ENCODE results near the gene BFAR. TPM values are rescaled to one million over a fixed set of nuclear protein-coding genes. Genes with fewer than 3 reads are reported as not detected.
A peak's percentile ranks its signal among the peaks of the same experiment; 100 is the strongest.
"Not testable (repeated sequence)": the region's sequence is repeated elsewhere in the genome, so short reads cannot be mapped to it uniquely, and the experiment has no call there.

The BFAR gene
- total RNA-seq, 1 donor from 2014 or later = 53.3 TPM

GRCh38 chr16:14685870-14686793 is 53.4 kb downstream of the BFAR start:
- DNase-seq (ENCODE audit: low spot score) = peak; percentile 18

GRCh38 chr16:14694129-14694528 is 61.4 kb downstream of the BFAR start, which contains the start of gene PLA2G10:
Gene PLA2G10, minus strand, starts transcription at chr16:14694308. Its CDS starts 79 bp downstream, at chr16:14694229.
- not testable (repeated sequence) for DNase-seq (ENCODE audit: low spot score)

- DNase-seq (ENCODE audit: low spot score) = not testable (repeated sequence)
Observed at GRCh38 chr16:14701859-14702258, 69.1 kb downstream of the BFAR start.

- not testable (repeated sequence) for DNase-seq (ENCODE audit: low spot score)
Observed at GRCh38 chr16:14702672-14703071, 69.9 kb downstream of the BFAR start.

- DNase-seq (ENCODE audit: low spot score) = not testable (repeated sequence)
Observed at GRCh38 chr16:14703156-14704011, 70.6 kb downstream of the BFAR start, which contains the start of gene NPIPA3. Gene NPIPA3, plus strand, starts transcription at chr16:14703411. Its CDS starts 5,533 bp downstream, at chr16:14708944.

Other genes with a start within 250 kb of the BFAR start
- 23.3 TPM for gene PARN, start 2.7 kb upstream of the BFAR start, total RNA-seq
- not detected for gene PLA2G10, start 61.4 kb downstream of the BFAR start, total RNA-seq
- 4.1 TPM for gene NPIPA3, start 70.5 kb downstream of the BFAR start, total RNA-seq
- 7.4 TPM for gene NPIPA2, start 109.6 kb downstream of the BFAR start, total RNA-seq
- gene NOMO1, start 200.8 kb downstream of the BFAR start, total RNA-seq = 73.1 TPM